ENCODE results near the gene GABRG3. TPM values are rescaled to one million over a fixed set of nuclear protein-coding genes. Genes with fewer than 3 reads are reported as not detected.

The GABRG3 gene
- total RNA-seq, 1 donor from 2014 or later, result not detected

GRCh38 chr15:27094235-27094634, 123.3 kb downstream of the GABRG3 start:
- Histone ChIP-seq H3K27ac (no peak overlapping the region), H3K27me3 (no peaks in the 10 kb centered on the region), H3K36me3 (no peaks in the 10 kb centered on the region), H3K4me1 (no peaks in the 10 kb centered on the region), H3K4me3 (no peak overlapping the region), H3K9me3 (no peaks in the 10 kb centered on the region)
- intact Hi-C loops (cut with DNase I), result no loop called here
- TF ChIP-seq POLR2AphosphoS5 (IDR thresholded peaks at IDR 0.05; ENCODE audit: insufficient read depth in 1 of 2, low read depth in 1 of 2) (no peak), POLR2A (IDR thresholded peaks at IDR 0.05) (no peak), CTCF (IDR thresholded peaks at IDR 0.05) (no peak)
- no peak for DNase-seq (ENCODE audit: extremely low spot score in 2 of 2)

- no peak for TF ChIP-seq POLR2AphosphoS5 (IDR thresholded peaks at IDR 0.05; ENCODE audit: insufficient read depth in 1 of 2, low read depth in 1 of 2)
- TF ChIP-seq CTCF (IDR thresholded peaks at IDR 0.05), result no peak
- TF ChIP-seq POLR2A (IDR thresholded peaks at IDR 0.05), result no peak
- H3K27ac ChIP-seq, result no peak overlapping the region
- H3K9me3 ChIP-seq, result no peaks in the 10 kb centered on the region
- DNase-seq (ENCODE audit: extremely low spot score in 2 of 2), result no peak
- no peak overlapping the region for H3K4me3 ChIP-seq
- H3K27me3 ChIP-seq, result no peaks in the 10 kb centered on the region
- no peaks in the 10 kb centered on the region for H3K36me3 ChIP-seq
- H3K4me1 ChIP-seq, result no peaks in the 10 kb centered on the region
- intact Hi-C loops (cut with DNase I), result no loop called here
Measured at GRCh38 chr15:27095886-27096624, 125.1 kb downstream of the GABRG3 start.

- Histone ChIP-seq H3K9me3 (no peaks in the 10 kb centered on the region), H3K27me3 (no peaks in the 10 kb centered on the region), H3K36me3 (no peaks in the 10 kb centered on the region), H3K4me3 (no peak overlapping the region), H3K27ac (no peak overlapping the region), H3K4me1 (no peaks in the 10 kb centered on the region)
- TF ChIP-seq CTCF (IDR thresholded peaks at IDR 0.05) (no peak), POLR2AphosphoS5 (IDR thresholded peaks at IDR 0.05; ENCODE audit: insufficient read depth in 1 of 2, low read depth in 1 of 2) (no peak), POLR2A (IDR thresholded peaks at IDR 0.05) (no peak)
- intact Hi-C loops (cut with DNase I), result no loop called here
- no peak for DNase-seq (ENCODE audit: extremely low spot score in 2 of 2)
Measured at GRCh38 chr15:27097506-27097905, 126.5 kb downstream of the GABRG3 start.

- intact Hi-C loops (cut with DNase I), result loop anchor here (1.0 kb wide), 1 partner anchor 31 kb away; no protein-coding TSS in a partner anchor
- Histone ChIP-seq H3K27me3 (no peaks in the 10 kb centered on the region), H3K9me3 (no peaks in the 10 kb centered on the region), H3K4me3 (no peak overlapping the region), H3K36me3 (no peaks in the 10 kb centered on the region), H3K4me1 (no peaks in the 10 kb centered on the region), H3K27ac (no peak overlapping the region)
- no peak for DNase-seq (ENCODE audit: extremely low spot score in 2 of 2)
- TF ChIP-seq CTCF (IDR thresholded peaks at IDR 0.05) (no peak), POLR2A (IDR thresholded peaks at IDR 0.05) (no peak), POLR2AphosphoS5 (IDR thresholded peaks at IDR 0.05; ENCODE audit: insufficient read depth in 1 of 2, low read depth in 1 of 2) (no peak)
Measured at GRCh38 chr15:27101982-27102381, 131.0 kb downstream of the GABRG3 start.

- no peak for TF ChIP-seq POLR2A (IDR thresholded peaks at IDR 0.05)
- no peak for TF ChIP-seq CTCF (IDR thresholded peaks at IDR 0.05)
- no peak for TF ChIP-seq POLR2AphosphoS5 (IDR thresholded peaks at IDR 0.05; ENCODE audit: insufficient read depth in 1 of 2, low read depth in 1 of 2)
- DNase-seq (ENCODE audit: extremely low spot score in 2 of 2), result no peak
- Histone ChIP-seq H3K9me3 (no peaks in the 10 kb centered on the region), H3K27me3 (no peaks in the 10 kb centered on the region), H3K27ac (no peak overlapping the region), H3K4me3 (no peak overlapping the region), H3K4me1 (no peaks in the 10 kb centered on the region), H3K36me3 (no peaks in the 10 kb centered on the region)
- intact Hi-C loops (cut with DNase I), result no loop called here
Measured at GRCh38 chr15:27111323-27111722, 140.3 kb downstream of the GABRG3 start.

All from vagina (tissue), 2 donors.